HG03378 (cell line): Measurements from ENCODE around the gene PTPRU.
"Not testable (repeated sequence)": the region's sequence is repeated elsewhere in the genome, so short reads cannot be mapped to it uniquely, and the experiment has no call there.

Source experiments
- ATAC-seq: cut with Tn5 transposase; IDR thresholded peaks from one replicate; pipeline ENCODE4 v1.9.1; 2021; ENCODE audit warnings: mild to moderate bottlenecking, moderate library complexity; ENCODE audit not compliant: unreplicated experiment

Gene PTPRU

DNA sequence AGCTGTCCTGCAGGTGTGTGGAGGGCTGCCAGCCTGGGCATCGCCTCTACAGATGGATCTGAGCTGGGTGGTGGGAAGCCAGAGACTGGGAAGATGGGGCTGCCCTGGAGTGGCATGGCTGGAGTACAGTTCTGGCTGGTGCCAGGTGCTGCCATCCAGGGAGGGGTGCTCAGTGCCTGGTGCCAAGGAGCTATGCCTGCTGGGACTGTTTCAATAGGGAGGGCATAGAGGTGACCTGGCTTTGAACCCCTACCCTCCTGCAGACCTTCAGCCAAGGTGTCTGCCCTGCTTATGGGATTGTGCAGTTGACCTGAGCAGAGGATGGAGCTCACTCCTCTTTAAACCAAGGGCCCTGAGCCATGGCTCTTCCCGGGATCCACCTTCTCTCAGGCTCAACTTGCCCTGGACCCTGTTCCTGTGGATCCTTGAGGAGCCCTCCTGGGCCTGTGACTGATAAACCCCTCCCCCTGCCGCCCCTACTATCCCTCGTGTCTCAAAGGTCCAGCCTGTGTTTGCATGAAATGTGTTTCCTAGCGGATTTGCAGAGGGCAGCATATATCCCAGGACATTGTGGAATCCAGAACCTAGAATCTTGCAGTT lies 48.7 kb downstream of the PTPRU start:
- ATAC-seq, result no peak

DNA sequence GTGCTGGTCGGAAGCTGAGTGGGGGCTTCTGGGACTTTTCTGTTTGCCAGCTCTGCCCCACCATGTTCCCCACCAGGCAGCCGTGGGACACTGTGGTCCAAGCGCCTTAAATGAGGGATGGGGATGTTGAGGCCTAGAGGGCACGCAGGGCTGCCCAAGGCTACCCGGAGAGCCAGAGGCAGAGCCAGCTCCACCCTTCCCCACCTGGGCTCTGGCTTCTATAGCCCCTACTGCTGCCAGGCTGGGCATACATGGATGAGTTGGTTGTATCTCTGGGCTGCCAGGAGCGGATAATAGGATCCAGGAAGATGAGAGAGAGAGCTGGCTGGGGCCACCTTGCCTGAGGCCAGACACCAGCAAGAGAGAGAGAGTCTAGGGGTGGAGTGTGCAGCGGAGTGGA lies 49.4 kb downstream of the PTPRU start:
- ATAC-seq, result no peak

DNA sequence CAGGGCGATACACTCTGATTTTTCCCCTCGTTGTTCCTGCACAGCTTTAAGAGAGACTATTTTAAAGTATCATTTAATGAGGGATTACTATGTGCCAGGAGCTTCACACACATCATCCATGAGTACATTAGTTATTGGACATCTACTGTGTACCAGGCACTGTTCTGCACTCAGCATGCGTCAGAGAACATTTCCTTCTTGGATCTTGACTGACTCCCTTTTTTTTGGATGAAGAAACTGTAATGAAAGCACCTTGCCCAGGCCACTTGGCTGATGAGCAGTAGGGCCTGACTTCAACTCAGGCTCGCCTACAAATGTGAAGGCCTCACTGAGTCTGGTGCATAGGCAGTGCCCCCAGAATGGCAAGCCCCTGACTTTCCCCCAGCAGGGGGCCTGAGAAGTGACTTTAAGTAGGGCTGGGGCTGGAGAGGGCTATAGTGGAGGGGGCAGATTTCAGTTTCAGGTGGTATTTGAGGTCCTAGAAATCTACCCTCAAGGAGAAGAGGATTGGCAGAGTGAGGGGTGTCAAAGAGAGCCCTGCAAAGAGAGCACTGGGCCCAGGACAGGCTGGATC lies 50.0 kb downstream of the PTPRU start:
- no peak for ATAC-seq

DNA sequence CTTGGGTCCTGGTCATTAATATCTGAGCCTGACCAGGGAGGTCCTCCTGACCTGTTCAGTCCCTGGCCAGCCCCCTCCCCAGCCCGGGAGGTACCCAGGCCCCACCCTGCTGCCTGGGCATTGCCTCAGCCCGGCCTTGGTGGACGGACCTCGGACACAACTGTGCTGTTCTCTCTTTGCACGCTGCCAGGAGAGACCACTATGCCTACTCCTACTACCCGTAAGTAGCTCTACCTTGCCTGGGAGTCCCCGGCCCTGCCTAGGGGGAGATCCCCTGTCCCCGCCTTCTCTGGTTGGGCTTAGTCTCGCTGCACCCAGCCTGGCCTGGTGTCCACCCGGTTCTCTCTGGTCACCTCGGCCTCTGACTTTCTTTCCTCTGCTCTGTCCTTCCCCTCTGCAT lies 53.2 kb downstream of the PTPRU start:
- ATAC-seq, result no peak

DNA sequence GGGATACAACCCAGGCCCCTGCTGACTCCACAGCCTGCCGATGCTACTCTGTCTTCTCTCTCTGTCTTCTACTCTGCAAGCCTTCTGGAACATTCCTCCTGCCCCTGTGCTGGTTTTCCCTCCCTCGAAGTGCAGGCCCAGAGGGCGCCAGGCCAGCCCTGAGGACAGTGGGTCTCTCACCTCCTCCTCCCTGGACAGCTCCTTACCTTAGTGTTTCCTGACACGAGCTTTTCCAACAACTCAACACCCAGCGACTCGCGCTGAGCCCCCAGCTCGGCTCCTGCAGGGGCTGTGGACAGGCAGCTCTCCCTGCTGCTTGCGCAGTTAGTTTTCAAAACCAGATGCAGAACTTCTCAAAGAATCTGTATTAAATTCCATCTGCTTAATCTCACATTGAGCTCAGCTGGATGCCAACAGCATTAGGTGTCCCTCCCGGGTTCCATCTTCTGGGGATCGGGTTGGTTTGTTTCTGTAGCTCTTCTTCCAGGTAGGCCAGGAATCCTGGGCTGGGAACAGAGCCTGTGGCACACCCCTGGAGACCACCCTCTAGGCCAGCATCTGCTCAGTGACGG lies 54.2 kb downstream of the PTPRU start:
- ATAC-seq, result no peak

DNA sequence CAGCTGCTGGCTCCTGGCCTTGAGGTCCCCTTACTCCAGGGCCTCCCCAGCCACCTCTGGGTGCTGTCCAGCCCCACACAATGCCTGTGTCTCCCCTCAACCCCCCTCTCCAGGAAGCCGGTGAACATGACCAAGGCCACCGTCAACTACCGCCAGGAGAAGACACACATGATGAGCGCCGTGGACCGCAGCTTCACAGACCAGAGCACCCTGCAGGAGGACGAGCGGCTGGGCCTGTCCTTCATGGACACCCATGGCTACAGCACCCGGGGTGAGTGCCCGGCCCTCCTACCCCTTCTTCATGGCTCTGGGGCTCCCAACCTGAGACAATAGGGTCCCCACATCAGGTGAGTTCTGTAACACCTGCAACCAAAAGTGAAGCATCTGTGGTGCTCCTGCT lies 55.4 kb downstream of the PTPRU start:
- no peak for ATAC-seq

DNA sequence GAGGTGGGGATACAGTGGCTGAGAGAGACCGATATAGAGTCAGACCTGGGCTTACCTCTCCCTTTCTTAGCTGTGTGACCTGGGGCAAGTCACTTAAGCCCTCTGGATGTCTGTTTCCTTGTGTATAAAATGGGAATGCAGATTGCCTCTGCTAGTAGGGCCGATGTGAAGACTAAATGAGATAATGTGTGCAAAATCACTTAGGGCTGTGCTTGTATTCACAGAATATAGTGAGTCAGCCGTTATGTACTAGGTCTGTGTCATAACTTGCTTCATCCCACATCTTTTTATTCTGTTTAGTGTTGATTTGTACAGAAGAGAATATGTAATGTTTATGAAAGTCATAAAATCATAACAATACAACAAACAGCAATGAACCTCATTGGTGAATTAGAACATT lies 56.0 kb downstream of the PTPRU start:
- ATAC-seq, result no peak

DNA sequence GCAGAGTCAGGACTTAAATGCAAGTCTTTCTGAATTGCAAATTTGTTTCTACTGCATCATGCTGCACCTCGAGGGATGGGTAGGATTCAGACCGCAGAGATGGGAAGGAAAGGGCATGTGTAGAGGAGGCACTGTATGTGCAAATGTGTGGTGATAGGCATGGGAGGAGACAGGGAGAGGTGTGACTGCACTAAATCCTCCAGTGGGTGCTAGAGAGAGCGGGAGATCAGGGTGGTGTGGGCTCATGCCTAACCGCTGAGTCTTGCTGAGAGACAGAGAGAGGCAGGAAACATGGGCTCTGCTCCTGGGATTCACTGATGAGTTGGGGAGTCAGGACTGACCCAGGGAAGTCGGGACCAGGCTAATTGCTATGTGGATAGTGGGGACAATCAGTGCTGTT lies 61.1 kb downstream of the PTPRU start:
- no peak for ATAC-seq

DNA sequence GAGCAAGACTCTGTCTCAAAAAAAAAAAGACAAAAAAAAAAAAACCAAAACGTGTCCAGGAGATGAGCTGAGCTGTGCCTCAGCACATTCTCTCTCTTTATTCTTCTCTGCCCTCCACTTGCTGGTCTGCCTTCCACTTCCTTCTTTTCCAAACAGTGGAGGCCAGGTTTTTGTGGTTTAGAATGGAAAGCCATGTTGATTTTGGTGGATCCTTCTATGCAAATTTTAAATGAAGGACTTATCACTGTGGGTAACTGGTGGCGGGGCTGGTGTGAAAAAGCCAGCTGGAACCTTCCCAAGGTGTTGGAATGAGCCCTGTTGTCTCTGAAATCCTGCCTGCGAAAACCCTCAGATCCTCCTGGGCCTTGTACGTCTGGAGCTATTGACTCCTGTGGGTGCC lies 61.9 kb downstream of the PTPRU start:
- ATAC-seq, result no peak

DNA sequence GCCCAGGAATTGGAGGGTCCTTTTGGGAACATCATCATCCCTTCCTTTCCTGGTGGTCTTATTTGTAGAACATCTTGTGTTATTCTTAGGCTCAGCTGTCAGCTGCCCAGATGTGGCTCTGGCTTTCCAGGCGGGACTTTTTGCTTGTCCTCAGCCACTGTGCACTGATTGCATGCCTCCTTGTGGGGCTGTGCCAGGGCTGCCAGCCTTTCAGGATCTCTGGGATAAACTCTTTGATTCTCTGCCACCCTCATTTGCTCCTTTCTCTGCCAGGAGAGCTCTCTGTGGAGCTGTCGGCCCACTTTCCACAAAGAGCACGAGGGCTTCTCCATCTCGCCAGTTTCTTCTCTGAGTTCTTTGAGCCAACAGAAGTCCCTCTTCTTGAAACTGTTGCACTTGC lies 63.1 kb downstream of the PTPRU start:
- ATAC-seq, result no peak

DNA sequence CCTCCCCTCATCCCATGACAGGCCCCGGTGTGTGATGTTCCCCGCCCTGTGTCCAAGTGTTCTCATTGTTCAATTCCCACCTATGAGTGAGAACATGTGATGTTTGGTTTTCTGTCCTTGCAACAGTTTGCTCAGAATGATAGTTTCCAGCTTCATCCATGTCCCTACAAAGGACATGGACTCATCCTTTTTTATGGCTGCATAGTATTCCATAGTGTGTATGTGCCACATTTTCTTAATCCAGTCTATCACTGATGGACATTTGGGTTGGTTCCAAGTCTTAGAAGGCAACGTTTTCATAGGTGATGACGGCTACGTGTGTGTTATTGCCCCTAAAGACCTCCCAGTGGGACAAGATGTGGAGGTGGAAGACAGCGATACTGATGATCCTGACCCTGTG lies 65.4 kb downstream of the PTPRU start:
- ATAC-seq, result not testable (repeated sequence)

DNA sequence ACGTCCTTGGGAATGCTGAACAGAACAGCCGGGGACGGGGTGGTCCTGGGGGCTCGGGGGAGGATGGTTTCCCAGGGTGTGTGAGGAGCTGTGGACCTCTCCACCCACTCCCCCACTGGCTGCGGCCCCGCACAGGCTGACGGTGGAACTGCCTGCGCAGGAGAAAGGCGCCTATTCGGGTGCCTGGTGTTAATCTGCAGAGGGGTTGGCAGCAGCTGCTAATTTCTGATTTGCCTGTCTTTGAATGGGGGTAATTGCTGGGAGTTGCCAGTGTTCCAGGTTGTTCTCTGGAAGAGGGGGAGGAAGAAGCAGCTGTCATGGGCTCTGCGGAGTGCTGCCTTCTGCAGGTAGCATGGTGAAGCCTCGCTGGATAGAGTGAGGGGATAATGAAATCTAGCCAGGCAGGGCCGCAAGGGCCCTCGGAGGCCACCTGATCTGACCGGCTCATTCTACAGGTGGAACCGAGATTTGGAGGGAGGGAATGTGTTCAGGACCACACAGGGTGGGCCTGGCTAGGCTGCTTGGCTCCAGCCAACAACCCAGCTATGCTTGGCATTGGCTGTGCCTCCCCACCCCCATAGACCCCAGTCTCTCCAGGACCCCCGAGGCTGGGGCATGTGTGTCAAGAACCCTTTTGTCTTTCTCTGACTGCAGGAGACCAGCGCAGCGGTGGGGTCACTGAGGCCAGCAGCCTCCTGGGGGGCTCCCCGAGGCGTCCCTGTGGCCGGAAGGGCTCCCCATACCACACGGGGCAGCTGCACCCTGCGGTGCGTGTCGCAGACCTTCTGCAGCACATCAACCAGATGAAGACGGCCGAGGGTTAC lies 67.1 kb downstream of the PTPRU start:
- ATAC-seq, result no peak

DNA sequence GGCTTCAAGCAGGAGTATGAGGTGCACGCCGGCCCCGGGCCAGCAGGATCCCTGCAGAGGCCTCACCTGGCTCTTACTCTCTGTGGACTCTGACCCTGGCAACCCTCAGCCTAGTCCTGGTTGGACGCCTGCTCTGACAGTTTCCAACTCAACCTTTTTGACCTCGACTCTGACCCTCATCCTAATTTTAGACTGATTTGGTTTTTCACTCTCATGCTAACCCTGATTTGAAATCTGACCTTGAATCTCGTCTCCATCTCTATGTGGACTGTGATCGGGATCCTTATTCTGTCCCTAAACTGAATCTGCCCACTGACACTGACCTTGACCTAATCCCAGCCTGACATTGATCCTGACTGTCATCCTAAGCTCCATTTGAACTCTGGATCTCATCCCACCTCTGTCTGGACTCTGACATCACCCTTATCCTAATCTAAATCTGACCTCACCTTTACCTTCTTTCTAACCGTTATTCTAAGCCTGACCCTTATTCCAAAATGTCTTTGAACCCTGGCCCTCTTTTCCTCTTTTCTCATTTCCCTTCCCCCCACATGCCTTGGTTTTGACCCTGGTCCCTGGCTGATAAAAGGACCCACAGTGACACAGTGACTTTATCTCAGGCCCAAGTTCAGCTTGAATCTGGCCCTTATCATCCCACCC lies 67.8 kb downstream of the PTPRU start:
- no peak for ATAC-seq

DNA sequence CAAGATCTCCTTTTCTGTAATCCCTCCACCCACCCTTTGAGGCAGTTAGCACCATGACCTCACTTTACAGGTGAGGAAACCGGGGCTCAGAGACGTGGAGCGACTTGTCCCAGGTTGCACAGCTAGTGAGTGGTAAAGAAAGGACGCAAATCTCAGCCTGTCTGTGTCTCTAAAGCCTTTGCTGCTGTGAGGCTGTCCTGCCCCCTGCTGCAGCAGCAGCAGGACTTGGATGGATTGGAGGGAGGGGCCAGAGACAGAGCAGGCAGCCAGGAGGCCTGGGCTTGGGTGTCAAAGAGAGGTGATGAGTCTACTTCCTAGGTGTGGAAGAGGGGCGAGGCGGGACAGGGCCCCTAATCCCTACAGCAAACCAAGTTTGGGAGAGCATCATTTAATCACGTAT lies 69.6 kb downstream of the PTPRU start:
- no peak for ATAC-seq

DNA sequence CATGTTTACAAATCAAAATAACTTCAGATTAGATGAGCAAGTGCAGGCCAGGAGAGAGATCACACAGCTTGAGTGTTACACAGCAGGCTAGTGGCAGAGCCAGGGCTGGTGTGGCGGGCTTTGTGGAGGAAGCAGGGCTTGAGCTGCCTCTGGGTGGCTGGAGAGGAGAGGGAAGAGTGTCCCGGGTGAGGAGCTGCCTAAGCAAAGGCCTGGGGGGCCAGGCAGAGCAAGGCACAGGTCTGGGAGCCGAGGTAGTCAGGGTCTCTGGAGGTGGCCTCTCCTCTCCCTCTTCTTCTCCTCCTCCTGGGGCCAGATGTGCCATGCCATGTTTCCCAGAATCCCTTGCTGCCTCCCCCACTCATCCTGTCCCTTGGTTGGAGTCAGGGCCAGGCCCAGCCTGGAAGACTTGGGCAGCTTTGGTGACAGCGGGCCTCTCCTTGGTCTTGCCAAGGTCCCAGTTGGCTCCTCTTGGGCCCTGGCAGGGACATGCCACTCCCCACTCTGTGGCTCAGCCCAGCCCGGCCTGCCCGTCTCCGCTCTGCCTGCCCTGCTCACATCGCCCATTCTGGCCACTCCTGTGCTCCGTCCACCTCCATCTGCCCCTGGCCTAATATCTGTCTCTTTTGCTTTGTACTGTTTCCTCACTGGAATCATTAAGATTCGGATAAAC lies 70.3 kb downstream of the PTPRU start:
- ATAC-seq, result no peak

DNA sequence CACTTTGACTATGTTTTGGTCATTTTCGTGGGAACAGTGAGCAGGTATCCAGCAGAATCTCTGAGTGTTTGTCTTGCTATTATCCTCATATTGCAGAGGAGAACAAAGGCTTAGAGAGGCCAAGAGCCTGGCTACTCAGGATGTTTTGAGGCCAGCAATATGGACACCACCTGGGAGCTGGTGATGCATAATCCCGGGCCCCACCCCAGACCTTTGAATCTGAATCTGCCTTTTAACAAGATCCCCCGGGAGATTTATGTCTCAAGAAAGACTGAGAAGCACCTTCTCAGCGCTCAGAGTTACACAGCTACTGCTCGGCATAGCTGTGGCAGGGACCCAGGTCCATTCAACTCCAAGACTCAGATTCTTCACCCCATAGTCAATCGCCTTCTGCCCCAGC lies 72.8 kb downstream of the PTPRU start:
- no peak for ATAC-seq

DNA sequence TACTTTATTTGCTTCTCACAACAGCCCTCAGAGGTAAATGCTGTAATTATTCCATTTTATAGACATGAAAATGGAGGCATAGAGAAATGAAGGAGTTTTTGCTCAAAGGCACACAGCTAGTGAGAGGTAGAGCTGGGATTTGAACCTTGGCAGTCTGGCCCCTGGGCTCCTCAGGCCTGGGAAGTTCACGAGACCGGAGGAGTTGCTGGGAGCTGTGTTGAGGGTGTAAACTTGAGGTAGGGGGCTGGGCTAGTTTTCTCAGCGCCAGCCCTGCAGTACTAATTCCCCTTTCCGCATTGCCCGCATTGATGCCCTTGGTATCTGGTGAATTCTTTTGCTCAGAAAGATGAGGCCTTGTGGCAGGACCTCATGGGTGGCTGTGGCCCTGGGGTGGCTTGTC lies 73.3 kb downstream of the PTPRU start:
- no peak for ATAC-seq

DNA sequence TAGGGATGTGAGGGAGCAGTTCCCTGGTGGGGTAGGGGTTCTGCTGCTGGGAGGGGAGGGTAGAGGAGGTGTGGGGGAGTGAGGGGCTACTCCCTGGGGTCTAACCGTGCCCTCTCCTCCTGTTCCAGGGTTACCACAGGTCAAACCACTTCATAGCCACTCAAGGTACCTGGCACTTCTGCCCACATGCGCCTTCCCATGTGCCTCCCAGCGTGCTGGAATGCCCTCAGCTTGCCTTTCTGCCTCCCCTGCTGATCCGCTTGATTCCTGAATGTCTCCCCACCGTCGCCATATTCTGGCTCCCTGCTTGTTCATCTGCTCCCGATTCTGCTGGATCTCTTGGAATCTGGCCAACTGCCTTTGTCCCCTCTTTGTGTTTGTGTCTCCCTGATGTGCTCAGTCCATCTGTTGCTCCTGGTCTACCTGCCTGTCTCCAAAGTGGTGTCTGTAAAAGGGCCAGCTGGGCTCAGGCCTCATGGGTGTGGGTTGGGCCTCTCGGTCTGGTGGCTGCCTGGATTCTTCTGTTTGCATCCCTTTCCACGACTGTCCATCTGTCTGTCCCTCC lies 74.4 kb downstream of the PTPRU start:
- ATAC-seq, result no peak

DNA sequence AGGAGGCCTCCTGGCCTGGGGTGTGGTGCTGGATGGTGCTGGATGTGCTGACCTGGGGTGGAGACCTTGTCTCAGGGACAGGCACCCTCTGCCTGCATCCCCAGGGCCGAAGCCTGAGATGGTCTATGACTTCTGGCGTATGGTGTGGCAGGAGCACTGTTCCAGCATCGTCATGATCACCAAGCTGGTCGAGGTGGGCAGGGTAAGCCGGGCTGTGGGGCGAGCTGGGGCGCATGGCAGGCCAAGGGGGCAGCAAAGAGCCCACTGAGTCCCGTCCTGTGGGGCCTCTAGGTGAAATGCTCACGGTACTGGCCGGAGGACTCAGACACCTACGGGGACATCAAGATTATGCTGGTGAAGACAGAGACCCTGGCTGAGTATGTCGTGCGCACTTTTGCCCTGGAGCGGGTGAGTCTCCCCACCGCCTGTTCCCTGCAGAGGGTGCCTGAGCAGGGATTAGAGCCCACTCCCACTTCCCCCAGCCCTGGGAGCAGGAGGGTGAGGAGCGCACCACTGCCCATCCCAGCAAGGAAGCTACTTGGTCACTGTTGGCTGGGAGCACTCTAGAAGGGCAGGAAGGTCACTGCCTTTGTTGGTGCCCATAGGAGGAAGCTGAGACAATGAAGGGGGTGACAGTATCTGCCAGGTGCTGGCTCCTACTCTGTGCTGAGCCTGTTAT lies 75.2 kb downstream of the PTPRU start:
- no peak for ATAC-seq
